ENCODE results near the gene MTFMT.

DNA sequence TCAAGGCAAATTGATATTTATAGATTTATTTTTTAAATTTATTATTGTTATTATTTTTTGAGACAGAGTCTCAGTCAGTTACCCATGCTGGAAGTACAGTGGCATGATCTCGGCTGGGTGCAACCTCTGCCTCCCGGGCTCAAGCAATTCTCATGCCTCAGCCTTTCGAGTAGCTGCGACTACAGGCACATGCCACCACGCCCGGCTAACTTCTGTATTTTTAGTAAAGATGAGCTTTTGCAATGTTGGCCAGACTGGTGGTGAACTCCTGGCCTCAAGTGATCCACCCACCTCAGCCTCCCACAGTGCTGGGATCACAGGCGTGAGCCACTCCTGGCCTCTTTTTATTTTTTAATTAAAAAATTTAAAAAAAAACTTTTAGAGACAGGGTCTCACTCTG, 58.7 kb downstream of the MTFMT start:
- no peak for TF ChIP-seq EZH2 (IDR thresholded peaks at IDR 0.05; ENCODE audit: insufficient read depth, low read length)
- TF ChIP-seq, protein P1, sequence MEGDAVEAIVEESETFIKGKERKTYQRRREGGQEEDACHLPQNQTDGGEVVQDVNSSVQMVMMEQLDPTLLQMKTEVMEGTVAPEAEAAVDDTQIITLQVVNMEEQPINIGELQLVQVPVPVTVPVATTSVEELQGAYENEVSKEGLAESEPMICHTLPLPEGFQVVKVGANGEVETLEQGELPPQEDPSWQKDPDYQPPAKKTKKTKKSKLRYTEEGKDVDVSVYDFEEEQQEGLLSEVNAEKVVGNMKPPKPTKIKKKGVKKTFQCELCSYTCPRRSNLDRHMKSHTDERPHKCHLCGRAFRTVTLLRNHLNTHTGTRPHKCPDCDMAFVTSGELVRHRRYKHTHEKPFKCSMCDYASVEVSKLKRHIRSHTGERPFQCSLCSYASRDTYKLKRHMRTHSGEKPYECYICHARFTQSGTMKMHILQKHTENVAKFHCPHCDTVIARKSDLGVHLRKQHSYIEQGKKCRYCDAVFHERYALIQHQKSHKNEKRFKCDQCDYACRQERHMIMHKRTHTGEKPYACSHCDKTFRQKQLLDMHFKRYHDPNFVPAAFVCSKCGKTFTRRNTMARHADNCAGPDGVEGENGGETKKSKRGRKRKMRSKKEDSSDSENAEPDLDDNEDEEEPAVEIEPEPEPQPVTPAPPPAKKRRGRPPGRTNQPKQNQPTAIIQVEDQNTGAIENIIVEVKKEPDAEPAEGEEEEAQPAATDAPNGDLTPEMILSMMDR (IDR thresholded peaks at IDR 0.05; ENCODE audit: insufficient read depth, low read depth, low read length), result no peak

Data from astrocyte (in vitro differentiated cells and primary cell).